ENCODE results near the gene SOCS1. TPM values are rescaled to one million over a fixed set of nuclear protein-coding genes. Genes with fewer than 3 reads are reported as not detected.

SOCS1 gene
- total RNA-seq, 1 donor from 2014 or later, result 1.0 TPM

DNA sequence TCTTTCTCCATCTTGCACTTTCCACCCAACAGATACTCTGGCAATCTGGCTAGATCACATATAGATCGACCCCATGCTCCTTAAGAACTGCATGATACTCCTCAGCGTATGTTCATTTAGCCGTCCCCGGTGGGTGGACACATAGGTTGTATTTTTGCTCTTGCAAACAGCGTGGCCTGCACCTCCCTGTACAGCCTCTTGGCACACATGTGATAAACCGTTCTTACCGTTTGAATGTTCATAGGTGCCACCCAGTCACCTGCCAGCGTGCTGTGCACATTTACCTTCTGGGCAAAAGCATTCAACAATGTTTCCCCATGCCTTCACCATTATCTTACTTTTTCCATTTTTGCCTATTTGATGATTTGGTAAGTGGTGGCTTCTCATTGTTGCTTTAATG, 6.9 kb upstream of the SOCS1 start:
- Histone ChIP-seq H3K9ac (ENCODE audit: low read depth in 1 of 3, low read length in 3 of 3) (no peak overlapping the region), H3K9me3 (ENCODE audit: control insufficient read depth in 3 of 3, low read length in 3 of 3) (no peaks in the 10 kb centered on the region), H3K27me3 (ENCODE audit: control insufficient read depth in 3 of 3, insufficient read depth in 3 of 3, low read length in 3 of 3) (no peaks in the 10 kb centered on the region), H3K27ac (ENCODE audit: low read depth, low read length) (no peak overlapping the region), H3K4me3 (ENCODE audit: low read length in 3 of 3) (no peak overlapping the region), H3K36me3 (ENCODE audit: control insufficient read depth in 3 of 3, insufficient read depth in 3 of 3, low read length in 3 of 3) (no peaks in the 10 kb centered on the region), H3K4me1 (ENCODE audit: control insufficient read depth in 3 of 3, insufficient read depth in 3 of 3, low read length in 3 of 3) (peaks cover 7 to 14% (median 10%) of the 10 kb centered on the region in 3 donors)

DNA sequence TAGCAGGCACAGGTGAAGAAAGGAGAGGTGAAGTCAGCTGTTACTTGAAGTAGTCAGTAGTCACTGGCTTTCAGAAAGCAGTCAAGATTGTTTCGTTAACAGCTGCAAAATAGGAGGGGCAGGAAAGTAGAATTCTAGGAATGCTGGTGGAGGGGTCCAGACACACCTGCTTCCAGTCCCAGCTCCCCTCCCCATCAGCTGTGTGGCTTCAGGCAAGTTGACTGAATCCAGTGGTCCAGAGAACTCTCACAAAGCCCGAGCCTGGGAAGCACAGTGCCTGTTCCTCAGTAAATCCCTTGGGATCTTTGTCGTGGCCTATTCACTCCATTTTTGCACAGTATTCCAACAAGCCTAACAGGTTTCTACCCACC, 4.6 kb upstream of the SOCS1 start:
- H3K27ac ChIP-seq (ENCODE audit: low read depth, low read length), result no peak overlapping the region
- H3K4me3 ChIP-seq (ENCODE audit: low read length in 3 of 3), result no peak overlapping the region
- no peaks in the 10 kb centered on the region for H3K9me3 ChIP-seq (ENCODE audit: control insufficient read depth in 3 of 3, low read length in 3 of 3)
- H3K27me3 ChIP-seq (ENCODE audit: control insufficient read depth in 3 of 3, insufficient read depth in 3 of 3, low read length in 3 of 3), result no peaks in the 10 kb centered on the region
- H3K9ac ChIP-seq (ENCODE audit: low read depth in 1 of 3, low read length in 3 of 3), result no peak overlapping the region
- H3K4me1 ChIP-seq (ENCODE audit: control insufficient read depth in 3 of 3, insufficient read depth in 3 of 3, low read length in 3 of 3), result peaks cover 15 to 24% (median 19%) of the 10 kb centered on the region in 3 donors
- no peaks in the 10 kb centered on the region for H3K36me3 ChIP-seq (ENCODE audit: control insufficient read depth in 3 of 3, insufficient read depth in 3 of 3, low read length in 3 of 3)

DNA sequence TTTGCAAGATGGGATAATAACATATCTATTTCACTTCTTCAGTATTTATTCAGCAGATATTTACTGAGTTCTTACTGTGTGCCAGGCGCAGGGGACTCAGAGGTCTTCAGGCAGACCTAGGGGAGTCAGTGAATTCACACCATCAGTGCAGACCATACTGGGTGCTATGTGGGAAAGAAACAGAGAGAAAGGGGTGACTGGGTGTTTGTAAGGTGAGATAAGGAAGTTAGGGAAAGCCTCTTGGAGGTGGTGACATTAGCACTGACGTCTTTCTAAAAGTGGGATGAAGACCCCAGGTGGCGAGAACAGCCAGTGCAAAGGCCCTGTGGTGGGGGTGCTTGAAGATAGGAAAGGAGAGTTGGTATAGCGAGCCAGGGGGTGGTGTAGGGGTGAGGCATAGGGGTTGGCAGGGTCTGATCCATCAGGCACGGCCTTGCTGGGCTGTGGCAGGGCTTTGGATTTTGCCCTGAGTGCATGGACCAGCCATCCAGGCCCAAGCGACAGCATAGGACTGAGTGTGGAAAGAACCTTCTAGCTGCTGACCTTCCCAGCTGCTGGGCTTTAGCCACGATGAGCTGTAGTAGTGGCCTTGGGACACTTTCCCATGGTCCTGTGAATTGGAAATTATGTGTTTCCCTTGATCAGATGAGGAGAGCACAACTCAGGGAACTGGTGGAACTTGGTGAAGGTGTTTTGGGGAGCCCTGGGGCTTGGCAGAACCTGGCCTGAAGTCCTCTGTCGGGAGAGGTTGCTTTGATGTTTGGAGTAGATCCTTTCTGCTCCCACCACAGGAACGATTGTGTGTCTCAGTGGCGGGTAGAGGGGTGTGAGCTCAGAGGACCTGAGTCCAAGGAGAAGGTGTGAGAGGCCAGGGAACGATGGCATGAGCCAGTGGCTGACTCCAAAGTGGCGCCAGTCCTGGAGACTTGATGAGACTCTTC, 3.9 kb upstream of the SOCS1 start:
- no peaks in the 10 kb centered on the region for H3K27me3 ChIP-seq (ENCODE audit: control insufficient read depth in 3 of 3, insufficient read depth in 3 of 3, low read length in 3 of 3)
- no peak overlapping the region for H3K4me3 ChIP-seq (ENCODE audit: low read length in 3 of 3)
- no peaks in the 10 kb centered on the region for H3K9me3 ChIP-seq (ENCODE audit: control insufficient read depth in 3 of 3, low read length in 3 of 3)
- H3K4me1 ChIP-seq (ENCODE audit: control insufficient read depth in 3 of 3, insufficient read depth in 3 of 3, low read length in 3 of 3), result peaks cover 15 to 25% (median 21%) of the 10 kb centered on the region in 3 donors
- H3K36me3 ChIP-seq (ENCODE audit: control insufficient read depth in 3 of 3, insufficient read depth in 3 of 3, low read length in 3 of 3), result no peaks in the 10 kb centered on the region
- no peak overlapping the region for H3K27ac ChIP-seq (ENCODE audit: low read depth, low read length)
- H3K9ac ChIP-seq (ENCODE audit: low read depth in 1 of 3, low read length in 3 of 3), result no peak overlapping the region

DNA sequence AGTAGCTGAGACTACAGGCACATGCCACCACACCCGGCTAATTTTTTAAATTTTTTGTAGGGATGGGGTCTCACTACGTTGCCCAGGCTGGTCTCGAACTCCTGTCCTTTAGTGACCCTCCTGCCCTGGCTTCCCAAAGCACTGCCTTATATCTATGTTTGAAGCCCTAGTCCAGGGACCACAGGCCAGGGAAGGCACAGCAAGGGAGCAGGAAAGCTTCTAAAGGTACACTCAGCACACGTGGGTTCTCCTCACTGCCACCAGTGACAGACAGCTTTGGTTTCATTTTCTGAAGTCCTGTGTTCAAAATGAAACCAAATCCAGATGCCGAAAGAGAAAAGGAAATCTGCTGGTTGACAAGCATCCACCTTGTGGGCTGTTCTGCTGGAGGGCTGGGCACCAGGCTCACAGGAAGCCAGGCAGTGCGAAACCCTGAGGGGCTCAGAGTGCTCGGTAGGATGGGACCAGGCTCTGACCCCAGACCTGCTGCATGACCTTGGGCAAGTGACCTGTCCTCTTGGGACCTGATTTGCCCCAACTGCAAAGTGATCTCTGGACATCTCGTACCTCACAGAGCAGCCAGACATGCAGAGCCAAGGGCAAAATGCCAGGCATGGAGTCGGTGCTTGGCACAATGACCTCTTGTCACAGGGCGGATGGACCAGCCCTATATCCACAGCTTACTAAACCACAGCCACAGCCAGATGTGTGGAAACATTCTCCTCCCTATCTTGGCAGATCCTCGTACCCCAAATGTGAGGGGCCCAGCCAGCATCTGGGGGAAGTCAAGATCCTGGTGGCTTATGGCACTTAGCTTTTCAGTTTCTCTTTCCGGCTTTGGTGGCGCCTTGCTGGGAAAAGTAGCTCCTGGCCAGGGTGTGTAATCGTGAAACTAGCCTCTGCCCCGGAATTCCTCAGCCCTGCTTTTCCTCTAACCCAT, 2.8 kb upstream of the SOCS1 start:
- peak overlapping the region in 1 of 3 donors; percentile 57 for H3K9ac ChIP-seq (ENCODE audit: low read depth in 1 of 3, low read length in 3 of 3)
- peak overlapping the region; percentile 18 to 68 (median 48) for H3K4me3 ChIP-seq (ENCODE audit: low read length in 3 of 3)
- no peak overlapping the region for H3K27ac ChIP-seq (ENCODE audit: low read depth, low read length)
- H3K27me3 ChIP-seq (ENCODE audit: control insufficient read depth in 3 of 3, insufficient read depth in 3 of 3, low read length in 3 of 3), result no peaks in the 10 kb centered on the region
- no peaks in the 10 kb centered on the region for H3K9me3 ChIP-seq (ENCODE audit: control insufficient read depth in 3 of 3, low read length in 3 of 3)
- peaks cover 18 to 30% (median 26%) of the 10 kb centered on the region in 3 donors for H3K4me1 ChIP-seq (ENCODE audit: control insufficient read depth in 3 of 3, insufficient read depth in 3 of 3, low read length in 3 of 3)
- H3K36me3 ChIP-seq (ENCODE audit: control insufficient read depth in 3 of 3, insufficient read depth in 3 of 3, low read length in 3 of 3), result no peaks in the 10 kb centered on the region

DNA sequence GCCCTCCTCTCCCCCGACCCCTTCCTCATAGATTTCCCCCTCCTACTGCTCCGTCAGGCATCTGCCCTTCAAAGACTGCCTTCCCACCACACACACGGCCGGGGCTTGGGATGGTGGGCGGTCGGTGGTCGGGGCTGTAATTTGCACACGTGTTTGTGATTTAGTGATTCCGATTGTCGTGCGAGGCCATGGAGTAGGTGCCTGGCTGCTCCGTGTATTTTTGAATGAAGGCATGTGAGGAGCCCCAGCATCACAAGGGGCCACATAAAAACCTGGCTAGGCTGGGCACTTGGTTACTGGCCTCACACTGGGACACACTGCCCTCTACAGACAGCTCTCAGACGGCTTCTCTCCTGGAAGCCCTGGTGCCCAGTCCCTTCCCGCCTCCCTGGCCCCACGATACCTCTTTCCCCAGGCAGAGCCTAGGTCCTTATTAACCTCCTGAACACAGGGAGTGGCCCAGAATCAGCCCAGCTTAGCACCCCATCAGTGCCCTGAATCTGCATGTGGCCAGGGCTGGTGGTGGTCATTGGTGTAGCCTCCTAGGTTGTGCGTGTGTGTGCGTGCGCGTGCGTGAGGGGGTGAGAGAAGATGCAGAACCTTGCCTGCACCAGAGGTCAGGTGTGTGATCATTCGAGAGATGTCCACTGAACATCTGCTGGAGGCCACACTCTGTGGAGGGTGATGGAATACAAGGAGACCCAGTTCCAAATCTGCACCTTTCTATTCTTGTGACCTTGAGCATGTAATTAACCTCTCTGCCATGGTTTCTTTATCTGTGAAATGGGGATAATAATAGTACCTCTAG, 1.3 kb upstream of the SOCS1 start:
- peaks cover 20 to 32% (median 30%) of the 10 kb centered on the region in 3 donors for H3K4me1 ChIP-seq (ENCODE audit: control insufficient read depth in 3 of 3, insufficient read depth in 3 of 3, low read length in 3 of 3)
- no peaks in the 10 kb centered on the region for H3K36me3 ChIP-seq (ENCODE audit: control insufficient read depth in 3 of 3, insufficient read depth in 3 of 3, low read length in 3 of 3)
- H3K9ac ChIP-seq (ENCODE audit: low read depth in 1 of 3, low read length in 3 of 3), result peak overlapping the region in 2 of 3 donors; percentile 93 to 95
- peak overlapping the region; percentile 97 for H3K27ac ChIP-seq (ENCODE audit: low read depth, low read length)
- H3K9me3 ChIP-seq (ENCODE audit: control insufficient read depth in 3 of 3, low read length in 3 of 3), result no peaks in the 10 kb centered on the region
- no peaks in the 10 kb centered on the region for H3K27me3 ChIP-seq (ENCODE audit: control insufficient read depth in 3 of 3, insufficient read depth in 3 of 3, low read length in 3 of 3)
- H3K4me3 ChIP-seq (ENCODE audit: low read length in 3 of 3), result peak overlapping the region; percentile 71 to 82 (median 81)

DNA sequence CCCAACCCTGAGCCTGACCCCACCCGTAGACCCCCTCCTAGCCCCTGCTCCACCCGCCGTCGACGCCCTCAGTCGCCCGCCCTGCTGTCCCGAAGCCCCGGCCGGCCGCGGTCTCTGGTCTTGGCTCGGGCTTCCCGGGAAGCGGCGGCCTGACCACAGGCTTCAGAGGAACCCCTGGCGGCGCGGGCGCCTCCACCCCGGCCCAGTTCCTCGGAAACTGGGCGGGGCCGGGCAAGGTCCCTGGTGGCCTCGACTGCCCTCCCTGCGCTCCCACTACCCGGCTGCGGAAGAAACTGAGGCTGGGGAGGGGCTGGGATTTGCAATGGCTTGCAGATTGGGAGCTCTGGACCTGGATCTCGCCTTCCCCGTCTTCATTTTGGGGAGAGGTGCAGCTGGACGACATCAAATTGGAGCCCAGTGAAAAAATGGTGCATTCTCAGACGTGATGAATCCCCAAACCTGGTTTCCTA, 692 bp upstream of the SOCS1 start:
- H3K9me3 ChIP-seq (ENCODE audit: control insufficient read depth in 3 of 3, low read length in 3 of 3), result no peaks in the 10 kb centered on the region
- H3K4me1 ChIP-seq (ENCODE audit: control insufficient read depth in 3 of 3, insufficient read depth in 3 of 3, low read length in 3 of 3), result peaks cover 20 to 32% (median 30%) of the 10 kb centered on the region in 3 donors
- peak overlapping the region; percentile 97 for H3K27ac ChIP-seq (ENCODE audit: low read depth, low read length)

DNA sequence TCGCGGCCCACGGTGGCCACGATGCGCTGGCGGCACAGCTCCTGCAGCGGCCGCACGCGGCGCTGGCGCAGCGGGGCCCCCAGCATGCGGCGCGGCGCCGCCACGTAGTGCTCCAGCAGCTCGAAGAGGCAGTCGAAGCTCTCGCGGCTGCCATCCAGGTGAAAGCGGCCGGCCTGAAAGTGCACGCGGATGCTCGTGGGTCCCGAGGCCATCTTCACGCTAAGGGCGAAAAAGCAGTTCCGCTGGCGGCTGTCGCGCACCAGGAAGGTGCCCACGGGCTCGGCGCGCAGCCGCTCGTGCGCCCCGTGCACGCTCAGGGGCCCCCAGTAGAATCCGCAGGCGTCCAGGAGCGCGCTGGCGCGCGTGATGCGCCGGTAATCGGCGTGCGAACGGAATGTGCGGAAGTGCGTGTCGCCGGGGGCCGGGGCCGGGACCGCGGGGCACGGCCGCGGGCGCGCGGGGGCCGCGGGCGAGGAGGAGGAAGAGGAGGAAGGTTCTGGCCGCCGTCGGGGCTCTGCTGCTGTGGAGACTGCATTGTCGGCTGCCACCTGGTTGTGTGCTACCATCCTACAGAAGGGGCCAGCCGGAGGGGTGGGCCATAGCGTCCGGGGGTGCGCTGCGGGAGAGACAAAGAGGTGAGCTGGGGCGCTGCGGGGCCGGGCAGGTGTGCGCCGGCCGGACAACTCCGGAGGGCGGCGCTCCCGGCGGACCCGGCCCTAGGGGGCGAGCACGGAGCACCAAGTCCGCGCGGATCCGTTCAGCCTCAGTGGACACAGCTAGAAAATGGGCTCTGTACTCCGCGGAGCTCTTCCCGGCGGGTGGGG, 879 bp downstream of the SOCS1 start:
- peak overlapping the region; percentile 68 for H3K27ac ChIP-seq (ENCODE audit: low read depth, low read length)
- no peaks in the 10 kb centered on the region for H3K27me3 ChIP-seq (ENCODE audit: control insufficient read depth in 3 of 3, insufficient read depth in 3 of 3, low read length in 3 of 3)
- H3K36me3 ChIP-seq (ENCODE audit: control insufficient read depth in 3 of 3, insufficient read depth in 3 of 3, low read length in 3 of 3), result no peaks in the 10 kb centered on the region
- H3K4me3 ChIP-seq (ENCODE audit: low read length in 3 of 3), result peak overlapping the region; percentile 48 to 81 (median 71)
- H3K4me1 ChIP-seq (ENCODE audit: control insufficient read depth in 3 of 3, insufficient read depth in 3 of 3, low read length in 3 of 3), result peaks cover 20 to 32% (median 30%) of the 10 kb centered on the region in 3 donors
- H3K9me3 ChIP-seq (ENCODE audit: control insufficient read depth in 3 of 3, low read length in 3 of 3), result no peaks in the 10 kb centered on the region
- H3K9ac ChIP-seq (ENCODE audit: low read depth in 1 of 3, low read length in 3 of 3), result peak overlapping the region in 2 of 3 donors; percentile 74 to 79

More for the DNA sequence above, 692 bp upstream of the SOCS1 start:
- H3K36me3 ChIP-seq (ENCODE audit: control insufficient read depth in 3 of 3, insufficient read depth in 3 of 3, low read length in 3 of 3), result no peaks in the 10 kb centered on the region
- no peaks in the 10 kb centered on the region for H3K27me3 ChIP-seq (ENCODE audit: control insufficient read depth in 3 of 3, insufficient read depth in 3 of 3, low read length in 3 of 3)
- peak overlapping the region; percentile 79 to 82 (median 81) for H3K4me3 ChIP-seq (ENCODE audit: low read length in 3 of 3)
- peak overlapping the region; percentile 87 to 95 (median 93) for H3K9ac ChIP-seq (ENCODE audit: low read depth in 1 of 3, low read length in 3 of 3)

DNA sequence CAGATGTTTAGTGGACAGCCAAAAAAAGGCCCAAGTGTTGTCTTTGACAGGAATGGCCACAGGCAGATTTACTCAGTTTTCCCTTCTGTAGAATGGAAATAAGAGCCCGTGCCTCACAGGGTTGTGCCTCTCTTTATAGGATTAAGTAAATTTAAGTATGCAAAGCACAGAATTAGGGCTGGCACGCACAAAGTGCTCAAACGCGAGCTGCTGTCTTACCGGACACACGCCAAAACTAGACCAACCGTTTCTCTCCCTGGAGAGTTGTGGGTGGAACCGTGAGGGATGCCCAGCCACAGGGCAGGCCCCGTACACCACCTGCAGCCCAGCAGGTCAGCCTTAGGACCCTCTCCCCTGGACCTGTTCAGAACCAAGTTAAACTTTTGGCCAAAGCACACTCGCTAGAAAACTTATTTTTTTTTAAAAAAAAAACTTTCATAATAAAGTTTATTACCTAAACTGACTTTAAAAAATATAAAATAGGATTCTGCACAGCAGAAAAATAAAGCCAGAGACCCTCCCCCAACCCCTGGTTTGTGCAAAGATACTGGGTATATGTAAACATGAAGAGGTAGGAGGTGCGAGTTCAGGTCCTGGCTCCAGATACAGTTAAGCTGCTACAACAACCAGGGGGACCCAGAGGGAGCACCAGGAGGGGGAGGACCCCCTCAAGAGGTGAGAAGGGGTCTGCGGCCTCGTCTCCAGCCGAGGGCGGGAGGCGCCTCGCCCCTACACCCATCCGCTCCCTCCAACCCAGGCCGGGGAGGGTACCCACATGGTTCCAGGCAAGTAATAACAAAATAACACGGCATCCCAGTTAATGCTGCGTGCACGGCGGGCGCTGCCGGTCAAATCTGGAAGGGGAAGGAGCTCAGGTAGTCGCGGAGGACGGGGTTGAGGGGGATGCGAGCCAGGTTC, 1.8 kb downstream of the SOCS1 start:
- Histone ChIP-seq H3K9me3 (ENCODE audit: control insufficient read depth in 3 of 3, low read length in 3 of 3) (no peaks in the 10 kb centered on the region), H3K4me3 (ENCODE audit: low read length in 3 of 3) (peak overlapping the region in 2 of 3 donors; percentile 50 to 71), H3K9ac (ENCODE audit: low read depth in 1 of 3, low read length in 3 of 3) (peak overlapping the region in 2 of 3 donors; percentile 29 to 79), H3K4me1 (ENCODE audit: control insufficient read depth in 3 of 3, insufficient read depth in 3 of 3, low read length in 3 of 3) (peaks cover 19 to 30% (median 28%) of the 10 kb centered on the region in 3 donors), H3K27me3 (ENCODE audit: control insufficient read depth in 3 of 3, insufficient read depth in 3 of 3, low read length in 3 of 3) (no peaks in the 10 kb centered on the region), H3K27ac (ENCODE audit: low read depth, low read length) (no peak overlapping the region), H3K36me3 (ENCODE audit: control insufficient read depth in 3 of 3, insufficient read depth in 3 of 3, low read length in 3 of 3) (no peaks in the 10 kb centered on the region)

Data from skeletal muscle tissue (tissue), 4 donors.